Measurements from ENCODE around the gene GPR52.

GRCh38 chr1:174491606-174492005 lies 43.8 kb downstream of the GPR52 start:
- TF ChIP-seq, protein P1, sequence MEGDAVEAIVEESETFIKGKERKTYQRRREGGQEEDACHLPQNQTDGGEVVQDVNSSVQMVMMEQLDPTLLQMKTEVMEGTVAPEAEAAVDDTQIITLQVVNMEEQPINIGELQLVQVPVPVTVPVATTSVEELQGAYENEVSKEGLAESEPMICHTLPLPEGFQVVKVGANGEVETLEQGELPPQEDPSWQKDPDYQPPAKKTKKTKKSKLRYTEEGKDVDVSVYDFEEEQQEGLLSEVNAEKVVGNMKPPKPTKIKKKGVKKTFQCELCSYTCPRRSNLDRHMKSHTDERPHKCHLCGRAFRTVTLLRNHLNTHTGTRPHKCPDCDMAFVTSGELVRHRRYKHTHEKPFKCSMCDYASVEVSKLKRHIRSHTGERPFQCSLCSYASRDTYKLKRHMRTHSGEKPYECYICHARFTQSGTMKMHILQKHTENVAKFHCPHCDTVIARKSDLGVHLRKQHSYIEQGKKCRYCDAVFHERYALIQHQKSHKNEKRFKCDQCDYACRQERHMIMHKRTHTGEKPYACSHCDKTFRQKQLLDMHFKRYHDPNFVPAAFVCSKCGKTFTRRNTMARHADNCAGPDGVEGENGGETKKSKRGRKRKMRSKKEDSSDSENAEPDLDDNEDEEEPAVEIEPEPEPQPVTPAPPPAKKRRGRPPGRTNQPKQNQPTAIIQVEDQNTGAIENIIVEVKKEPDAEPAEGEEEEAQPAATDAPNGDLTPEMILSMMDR (IDR thresholded peaks at IDR 0.05; ENCODE audit: extremely low read depth in 1 of 2, insufficient read depth in 1 of 2, low read depth in 1 of 2, low read length in 2 of 2): no peak
- TF ChIP-seq EZH2 (IDR thresholded peaks at IDR 0.05; ENCODE audit: borderline replicate concordance, low read depth, low read length, severe bottlenecking): no peak
- TF ChIP-seq POLR2A (IDR thresholded peaks at IDR 0.05; ENCODE audit: low read depth, low read length): no peak
- TF ChIP-seq JUN (IDR thresholded peaks at IDR 0.05; ENCODE audit: borderline replicate concordance, insufficient read depth, insufficient read length, low read depth): no peak
- TF ChIP-seq POLR2AphosphoS5 (IDR thresholded peaks at IDR 0.05; ENCODE audit: insufficient read depth, low read depth, low read length): no peak

Data from endothelial cell of umbilical vein (primary cell).